Left ventricle myocardium inferior (tissue), 1 donor: Measurements from ENCODE around the gene TGM2. TPM values are rescaled to one million over a fixed set of nuclear protein-coding genes. Genes with fewer than 3 reads are reported as not detected.

Experiments used
- DNase-seq: peaks from one replicate; pipeline ENCODE4 v3.0.0-alpha.2; 2020
- H3K27ac ChIP-seq: fragments of 200-600 bp; replicated peaks from 2 replicates; pipeline ENCODE4 v1.8.0; 2021
- H3K27me3 ChIP-seq: fragments of 200-600 bp; 2 replicates; pipeline ENCODE4 v1.8.0; 2021; ENCODE audit warnings: low read depth
- H3K36me3 ChIP-seq: fragments of 200-600 bp; 2 replicates; pipeline ENCODE4 v1.8.0; 2021
- H3K4me1 ChIP-seq: fragments of 200-600 bp; 2 replicates; pipeline ENCODE4 v1.8.0; 2021
- H3K4me3 ChIP-seq: fragments of 200-600 bp; 2 replicates; pipeline ENCODE4 v1.8.0; 2021; ENCODE audit warnings: mild to moderate bottlenecking, moderate library complexity
- H3K9me3 ChIP-seq: fragments of 200-600 bp; replicated peaks from 2 replicates; pipeline ENCODE4 v1.8.0; 2021
- intact Hi-C: fragments of 100-400 bp; cut with micrococcal nuclease; formaldehyde crosslinking; loops from one replicate; pipeline ENCODE4 v1.11.0; 2022
- total RNA-seq: library from RNA; stranded (reverse); fragmentation: NEBNext Ultra II Directional; extraction: Animal tissue kit (Norgen Biotek cat#: 25700); gene quantifications from one replicate; pipeline ENCODE4 v1.2.1, GENCODE V29; 2021
- TF ChIP-seq, protein P1 (sequence below): fragments of 200-600 bp; IDR thresholded peaks from 2 replicates; pipeline ENCODE4 v1.8.0; 2021; ENCODE audit warnings: antibody characterized with exemption, mild to moderate bottlenecking, borderline replicate concordance
- donor health status: DM: no; HTN: yes; CAD: no; lungs with severe emphysema.

TGM2 gene
- total RNA-seq, 1 donor from 2014 or later: 846 TPM

- TF ChIP-seq, protein P1, sequence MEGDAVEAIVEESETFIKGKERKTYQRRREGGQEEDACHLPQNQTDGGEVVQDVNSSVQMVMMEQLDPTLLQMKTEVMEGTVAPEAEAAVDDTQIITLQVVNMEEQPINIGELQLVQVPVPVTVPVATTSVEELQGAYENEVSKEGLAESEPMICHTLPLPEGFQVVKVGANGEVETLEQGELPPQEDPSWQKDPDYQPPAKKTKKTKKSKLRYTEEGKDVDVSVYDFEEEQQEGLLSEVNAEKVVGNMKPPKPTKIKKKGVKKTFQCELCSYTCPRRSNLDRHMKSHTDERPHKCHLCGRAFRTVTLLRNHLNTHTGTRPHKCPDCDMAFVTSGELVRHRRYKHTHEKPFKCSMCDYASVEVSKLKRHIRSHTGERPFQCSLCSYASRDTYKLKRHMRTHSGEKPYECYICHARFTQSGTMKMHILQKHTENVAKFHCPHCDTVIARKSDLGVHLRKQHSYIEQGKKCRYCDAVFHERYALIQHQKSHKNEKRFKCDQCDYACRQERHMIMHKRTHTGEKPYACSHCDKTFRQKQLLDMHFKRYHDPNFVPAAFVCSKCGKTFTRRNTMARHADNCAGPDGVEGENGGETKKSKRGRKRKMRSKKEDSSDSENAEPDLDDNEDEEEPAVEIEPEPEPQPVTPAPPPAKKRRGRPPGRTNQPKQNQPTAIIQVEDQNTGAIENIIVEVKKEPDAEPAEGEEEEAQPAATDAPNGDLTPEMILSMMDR: no peak
- intact Hi-C loops: no loop called here
- H3K27ac ChIP-seq: peak overlapping the region; percentile 85
- no peak for DNase-seq
- H3K9me3 ChIP-seq: no peaks in the 10 kb centered on the region
- no peaks in the 10 kb centered on the region for H3K27me3 ChIP-seq
- H3K36me3 ChIP-seq: peaks cover 88% of the 10 kb centered on the region
- H3K4me1 ChIP-seq: peaks cover 82% of the 10 kb centered on the region
- no peak overlapping the region for H3K4me3 ChIP-seq
Measured at GRCh38 chr20:38138086-38138778, 26.8 kb downstream of the TGM2 start.

DNA sequence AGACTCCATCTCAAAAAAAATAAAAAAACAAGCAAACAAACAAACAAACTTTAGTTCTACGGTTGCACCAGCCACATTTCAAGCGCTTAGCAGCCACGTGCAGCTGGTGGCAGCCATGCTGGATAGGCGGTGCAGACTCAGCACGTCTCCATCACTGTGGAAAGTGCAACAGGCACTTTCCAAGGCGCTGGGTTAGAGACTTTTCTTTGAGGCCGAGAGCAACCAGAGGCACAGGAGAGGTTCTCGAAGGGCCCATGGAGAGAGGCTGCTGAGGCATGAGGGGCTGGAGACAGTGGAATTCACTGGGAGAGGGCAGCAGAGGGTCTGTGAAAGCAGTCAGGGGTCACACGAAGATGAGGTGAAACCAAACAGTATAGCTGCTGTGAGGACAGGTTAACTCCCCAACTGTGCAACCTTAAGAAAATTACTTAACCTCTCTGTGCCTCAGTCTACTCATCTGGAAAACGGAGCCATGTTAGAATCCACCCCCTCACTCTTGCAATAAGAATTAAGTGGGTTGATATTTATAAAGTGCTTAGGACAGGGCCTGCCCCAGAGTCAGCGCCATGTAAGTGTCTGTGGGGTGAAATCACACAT is 27.5 kb downstream of the TGM2 start:
- Histone ChIP-seq H3K27me3 (no peaks in the 10 kb centered on the region), H3K27ac (peak overlapping the region; percentile 79), H3K4me3 (no peak overlapping the region), H3K9me3 (no peaks in the 10 kb centered on the region), H3K4me1 (peaks cover 80% of the 10 kb centered on the region), H3K36me3 (peaks cover 88% of the 10 kb centered on the region)
- TF ChIP-seq, protein P1: no peak
- no peak for DNase-seq
- intact Hi-C loops: no loop called here

DNA sequence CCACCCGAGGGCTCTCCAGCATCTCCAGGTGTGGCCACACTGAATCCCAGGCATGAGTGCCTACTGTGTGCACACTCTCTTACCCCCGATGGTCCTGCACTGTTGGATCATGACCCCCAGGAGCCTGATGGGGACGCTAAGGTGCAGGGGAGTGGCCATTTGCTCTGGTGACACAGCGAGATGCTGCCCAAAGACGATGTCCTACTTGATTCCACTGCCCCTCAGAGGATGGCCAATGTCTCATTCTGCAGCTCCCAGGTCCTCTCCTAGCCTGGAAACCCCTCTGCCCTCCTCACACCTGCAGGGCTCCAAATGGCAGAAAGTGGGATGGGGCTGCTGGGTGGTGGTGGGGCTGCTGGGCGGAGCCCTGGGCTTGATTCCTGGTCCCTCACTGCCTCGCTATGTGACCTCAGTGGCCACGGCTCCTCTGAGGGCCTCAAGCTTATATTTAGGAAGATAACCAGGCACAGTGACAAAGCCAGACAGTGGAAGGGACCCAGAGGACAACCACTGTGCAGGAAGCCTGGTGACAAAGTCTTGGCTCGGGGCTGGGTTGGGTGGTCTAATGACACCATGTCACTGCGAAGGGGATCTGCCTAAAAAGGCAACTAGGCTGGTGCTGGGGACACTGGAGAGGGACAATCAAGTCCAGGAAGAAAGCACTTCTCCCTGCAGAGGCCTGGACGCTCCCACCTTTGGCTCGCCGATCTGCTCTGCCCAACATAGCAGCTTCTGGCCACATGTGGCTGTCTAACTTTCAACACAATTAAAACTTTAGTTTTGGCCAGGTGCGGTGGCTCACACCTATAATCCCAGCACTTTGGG is 28.4 kb downstream of the TGM2 start:
- Histone ChIP-seq H3K9me3 (no peaks in the 10 kb centered on the region), H3K27me3 (no peaks in the 10 kb centered on the region), H3K27ac (peak overlapping the region; percentile 79), H3K36me3 (peaks cover 88% of the 10 kb centered on the region), H3K4me1 (peaks cover 76% of the 10 kb centered on the region), H3K4me3 (no peak overlapping the region)
- DNase-seq: no peak
- TF ChIP-seq, protein P1: no peak
- intact Hi-C loops: no loop called here

DNA sequence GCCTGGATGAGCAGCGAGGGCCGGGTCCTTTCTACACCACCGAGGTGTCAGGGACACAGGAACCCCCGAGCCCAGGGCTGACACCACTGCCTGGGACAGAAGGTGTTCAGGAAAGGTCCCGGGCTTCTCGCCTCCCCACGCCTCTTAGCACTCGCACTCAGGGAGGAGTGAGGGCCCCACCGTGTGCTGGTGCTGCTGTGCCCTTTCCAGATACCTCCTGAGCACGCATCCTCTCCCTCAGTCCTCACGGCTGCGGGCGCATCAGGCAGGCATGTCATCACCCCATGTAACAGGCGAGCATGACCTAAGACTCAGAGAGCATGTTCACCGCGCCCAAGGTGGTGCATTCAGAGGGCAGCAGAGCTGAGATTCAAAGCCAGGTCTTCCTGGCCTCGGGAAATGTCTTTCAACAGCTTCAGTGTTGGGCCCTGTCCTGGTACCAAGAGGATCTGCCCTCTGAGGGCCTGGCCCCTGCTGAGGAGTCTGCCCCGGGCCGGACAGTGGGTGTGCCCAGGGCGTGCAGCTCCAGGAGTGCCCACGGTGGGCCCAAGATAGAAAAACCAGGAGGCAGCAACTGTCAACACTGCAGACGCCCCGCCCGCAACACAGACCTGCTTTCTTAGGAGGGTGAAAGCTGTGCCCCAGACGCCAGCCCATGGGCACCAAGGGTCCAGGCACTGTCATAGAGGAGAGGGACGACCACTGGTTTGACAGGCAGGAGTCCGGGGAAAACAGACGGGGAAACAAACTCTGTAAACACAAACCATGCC is 29.2 kb downstream of the TGM2 start:
- H3K27ac ChIP-seq: peak overlapping the region; percentile 79
- no peak for DNase-seq
- TF ChIP-seq, protein P1: no peak

DNA sequence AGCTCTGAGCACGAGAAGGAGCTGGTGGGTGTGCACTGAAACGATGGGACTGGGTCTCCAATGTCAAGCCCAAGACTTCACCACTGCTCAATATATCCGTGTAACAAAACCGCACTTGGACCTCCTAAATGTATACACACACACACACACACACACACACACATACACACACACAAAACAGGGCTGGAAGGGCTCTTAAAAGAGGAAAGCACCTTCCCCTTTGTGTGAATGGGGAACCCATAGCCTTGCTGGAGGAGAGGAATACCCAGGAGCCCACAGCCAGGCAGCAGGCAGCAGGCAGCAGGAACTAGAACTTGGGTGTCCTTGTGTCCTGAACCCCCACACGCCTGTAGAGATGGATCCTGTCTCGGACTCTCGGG is 29.8 kb downstream of the TGM2 start:
- peak overlapping the region; percentile 79 for H3K27ac ChIP-seq
- H3K36me3 ChIP-seq: peaks cover 87% of the 10 kb centered on the region
- TF ChIP-seq, protein P1: no peak
- no peak overlapping the region for H3K4me3 ChIP-seq
- no peaks in the 10 kb centered on the region for H3K9me3 ChIP-seq
- intact Hi-C loops: no loop called here
- DNase-seq: no peak
- H3K4me1 ChIP-seq: peaks cover 75% of the 10 kb centered on the region
- H3K27me3 ChIP-seq: no peaks in the 10 kb centered on the region

More for the DNA sequence above, 29.2 kb downstream of the TGM2 start:
- Histone ChIP-seq H3K27me3 (no peaks in the 10 kb centered on the region), H3K9me3 (no peaks in the 10 kb centered on the region), H3K4me1 (peaks cover 75% of the 10 kb centered on the region), H3K4me3 (no peak overlapping the region), H3K36me3 (peaks cover 87% of the 10 kb centered on the region)
- intact Hi-C loops: no loop called here
